ENCODE results near the gene GAREM1. TPM values are rescaled to one million over a fixed set of nuclear protein-coding genes. Genes with fewer than 3 reads are reported as not detected.
"Not testable (repeated sequence)": the region's sequence is repeated elsewhere in the genome, so short reads cannot be mapped to it uniquely, and the experiment has no call there.

The GAREM1 gene
- total RNA-seq, 1 experiment from 2014 or later = 0.41 TPM

DNA sequence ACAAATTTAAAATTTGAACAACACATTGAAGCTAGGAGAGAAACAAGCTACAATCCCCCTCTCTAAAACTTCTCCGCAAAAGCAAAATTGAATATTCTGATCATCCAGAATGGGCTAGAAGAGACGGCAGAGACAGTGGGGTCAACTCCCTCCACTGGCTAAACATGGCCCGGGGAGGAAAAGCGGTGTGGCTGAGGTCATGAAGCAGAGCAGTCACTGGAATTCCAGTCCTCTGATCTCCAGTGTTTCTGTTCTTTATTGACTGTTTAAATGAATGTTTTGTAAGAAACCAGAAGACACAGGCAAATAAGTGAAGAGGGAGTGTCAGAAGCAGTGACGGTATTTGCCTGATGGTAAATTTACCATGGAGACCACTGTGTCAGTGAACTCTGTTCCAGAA lies 116.2 kb downstream of the GAREM1 start:
- in situ Hi-C loops (cut with HindIII; ENCODE audit: low pct_unique_long_range_greater_than_20kb, low sequenced_read_pairs) = no loop called here
- no peak for DNase-seq (ENCODE audit: low read depth)

GRCh38 chr18:32353257-32353656 lies 117.4 kb downstream of the GAREM1 start:
- DNase-seq (ENCODE audit: low read depth) = no peak
- in situ Hi-C loops (cut with HindIII; ENCODE audit: low pct_unique_long_range_greater_than_20kb, low sequenced_read_pairs) = no loop called here

- no peak for DNase-seq (ENCODE audit: low read depth)
- in situ Hi-C loops (cut with HindIII; ENCODE audit: low pct_unique_long_range_greater_than_20kb, low sequenced_read_pairs) = no loop called here
These were observed 119.7 kb downstream of the GAREM1 start for GRCh38 chr18:32351032-32351431.

- DNase-seq (ENCODE audit: low read depth) = peak; percentile 71
- in situ Hi-C loops (cut with HindIII; ENCODE audit: low pct_unique_long_range_greater_than_20kb, low sequenced_read_pairs) = no loop called here
These were observed 120.8 kb downstream of the GAREM1 start for GRCh38 chr18:32349728-32350395.

- in situ Hi-C loops (cut with HindIII; ENCODE audit: low pct_unique_long_range_greater_than_20kb, low sequenced_read_pairs) = no loop called here
- DNase-seq (ENCODE audit: low read depth) = no peak
These were observed 124.0 kb downstream of the GAREM1 start for GRCh38 chr18:32346671-32347070.

DNA sequence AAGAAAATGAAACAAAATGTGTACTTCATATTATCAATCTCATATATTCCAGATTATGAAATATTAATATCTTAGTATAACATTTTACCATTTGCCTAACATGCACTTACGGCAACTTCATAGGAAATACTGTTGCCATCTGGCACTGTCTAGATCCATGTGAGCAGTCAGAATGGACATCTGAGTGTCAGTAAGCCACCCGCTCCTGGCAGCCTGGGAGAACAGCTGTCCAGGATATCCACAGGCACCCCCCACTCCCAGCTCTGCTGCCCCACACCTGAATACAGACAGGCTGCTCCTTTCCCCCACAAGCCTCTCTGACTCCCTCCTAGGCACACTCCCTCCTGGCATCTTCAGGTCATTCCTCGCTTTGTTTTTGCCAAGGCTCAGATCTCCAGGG lies 127.0 kb downstream of the GAREM1 start:
- in situ Hi-C loops (cut with HindIII; ENCODE audit: low pct_unique_long_range_greater_than_20kb, low sequenced_read_pairs) = no loop called here
- DNase-seq (ENCODE audit: low read depth) = no peak

DNA sequence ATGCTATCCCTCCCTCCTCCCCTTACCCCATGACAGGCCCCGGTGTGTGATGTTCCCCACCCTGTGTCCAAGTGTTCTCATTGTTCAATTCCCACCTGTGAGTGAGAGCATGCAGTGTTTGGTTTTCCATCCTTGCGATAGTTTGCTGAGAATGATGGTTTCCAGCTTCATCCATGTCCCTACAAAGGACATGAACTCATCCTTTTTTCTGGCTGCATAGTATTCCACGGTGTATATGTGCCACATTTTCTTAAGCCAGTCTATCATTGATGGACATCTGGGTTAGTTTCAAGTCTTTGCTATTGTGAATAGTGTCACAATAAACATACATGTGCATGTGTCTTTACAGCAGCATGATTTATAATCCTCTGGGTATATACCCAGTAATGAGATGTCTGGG lies 129.6 kb downstream of the GAREM1 start:
- DNase-seq (ENCODE audit: low read depth); in situ Hi-C loops (cut with HindIII; ENCODE audit: low pct_unique_long_range_greater_than_20kb, low sequenced_read_pairs): not testable (repeated sequence)

DNA sequence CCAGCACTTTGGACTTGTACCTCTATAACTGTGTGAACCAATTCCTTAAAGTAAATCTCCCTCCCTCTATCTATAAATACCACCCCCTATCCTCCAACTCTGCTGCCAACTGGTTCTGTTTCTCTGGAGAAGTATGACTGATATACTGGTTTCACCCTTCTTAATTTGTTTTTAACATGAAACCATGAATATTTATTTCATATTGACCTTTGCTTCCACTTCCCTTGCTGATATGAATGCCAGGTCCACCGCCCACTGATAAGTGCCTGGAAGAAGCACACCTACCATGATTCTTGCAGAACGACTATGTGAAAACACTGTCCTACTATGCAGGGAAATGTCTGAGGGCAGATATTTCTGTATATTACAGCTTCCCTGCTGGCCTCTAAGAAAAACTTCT lies 131.6 kb downstream of the GAREM1 start:
- in situ Hi-C loops (cut with HindIII; ENCODE audit: low pct_unique_long_range_greater_than_20kb, low sequenced_read_pairs) = no loop called here
- no peak for DNase-seq (ENCODE audit: low read depth)

GRCh38 chr18:32337821-32338220 lies 132.9 kb downstream of the GAREM1 start:
- in situ Hi-C loops (cut with HindIII; ENCODE audit: low pct_unique_long_range_greater_than_20kb, low sequenced_read_pairs) = no loop called here
- no peak for DNase-seq (ENCODE audit: low read depth)

DNA sequence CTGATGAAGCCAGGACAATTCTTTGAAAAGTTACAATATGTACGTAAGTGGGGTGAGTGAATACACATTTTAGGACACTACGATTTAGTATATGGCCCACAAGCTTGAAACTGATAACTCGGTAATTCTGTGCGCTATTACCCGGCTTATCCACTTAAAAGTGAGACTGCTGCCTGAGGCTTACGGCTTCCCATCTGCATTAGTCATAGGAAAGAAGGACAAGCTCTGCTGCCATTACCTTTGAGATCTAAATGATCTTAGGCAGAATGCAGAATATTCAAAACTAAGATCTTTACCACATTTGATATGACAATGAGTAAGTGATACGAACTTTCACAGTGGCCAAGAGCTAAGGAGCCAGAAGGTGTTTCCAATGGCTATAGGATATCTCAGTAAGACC lies 133.3 kb downstream of the GAREM1 start:
- no peak for DNase-seq (ENCODE audit: low read depth)
- in situ Hi-C loops (cut with HindIII; ENCODE audit: low pct_unique_long_range_greater_than_20kb, low sequenced_read_pairs) = no loop called here

GRCh38 chr18:32335228-32335627 lies 135.5 kb downstream of the GAREM1 start:
- DNase-seq (ENCODE audit: low read depth) = no peak
- in situ Hi-C loops (cut with HindIII; ENCODE audit: low pct_unique_long_range_greater_than_20kb, low sequenced_read_pairs) = no loop called here

DNA sequence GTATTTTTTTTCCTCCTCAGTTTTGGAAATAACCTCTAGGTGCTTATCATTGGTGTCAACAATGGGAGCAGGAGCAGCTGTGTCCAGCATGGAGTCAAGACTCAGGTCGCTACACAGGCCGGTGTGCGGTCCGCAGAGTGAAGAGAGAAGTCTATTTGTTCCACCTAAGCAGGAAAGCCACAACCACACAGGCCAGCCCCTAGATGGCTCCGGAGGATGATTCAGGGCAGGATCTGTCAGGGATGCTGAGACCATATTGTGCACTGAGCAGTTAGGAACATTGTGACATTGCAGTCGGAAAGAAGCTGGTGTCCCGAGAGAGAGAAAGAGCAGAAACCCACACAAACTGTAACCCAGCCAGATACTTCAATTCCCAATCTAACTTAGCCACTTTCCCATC lies 136.9 kb downstream of the GAREM1 start:
- in situ Hi-C loops (cut with HindIII; ENCODE audit: low pct_unique_long_range_greater_than_20kb, low sequenced_read_pairs) = no loop called here
- no peak for DNase-seq (ENCODE audit: low read depth)

DNA sequence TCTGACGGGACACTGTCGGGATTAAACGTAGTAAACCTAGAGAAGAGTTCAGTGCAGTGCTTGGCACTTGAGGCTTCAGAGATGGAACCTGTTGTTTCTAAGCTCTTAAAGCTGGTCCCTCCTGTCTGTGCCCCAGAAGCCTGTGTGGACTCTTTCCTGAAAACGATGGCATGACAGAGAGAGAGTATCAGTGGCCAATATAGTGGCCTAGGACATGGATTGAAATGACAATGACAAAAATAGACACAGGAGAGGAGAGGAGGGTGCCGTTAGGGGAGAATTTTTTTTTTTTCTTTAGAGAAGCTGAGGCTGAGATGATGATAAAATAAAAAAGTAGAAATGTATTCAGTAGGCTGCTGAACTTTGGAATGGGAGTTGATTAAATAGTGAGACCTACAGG lies 138.0 kb downstream of the GAREM1 start:
- no peak for DNase-seq (ENCODE audit: low read depth)
- in situ Hi-C loops (cut with HindIII; ENCODE audit: low pct_unique_long_range_greater_than_20kb, low sequenced_read_pairs) = no loop called here

- in situ Hi-C loops (cut with HindIII; ENCODE audit: low pct_unique_long_range_greater_than_20kb, low sequenced_read_pairs) = no loop called here
- no peak for DNase-seq (ENCODE audit: low read depth)
These were observed 141.7 kb downstream of the GAREM1 start for GRCh38 chr18:32328974-32329373.

DNA sequence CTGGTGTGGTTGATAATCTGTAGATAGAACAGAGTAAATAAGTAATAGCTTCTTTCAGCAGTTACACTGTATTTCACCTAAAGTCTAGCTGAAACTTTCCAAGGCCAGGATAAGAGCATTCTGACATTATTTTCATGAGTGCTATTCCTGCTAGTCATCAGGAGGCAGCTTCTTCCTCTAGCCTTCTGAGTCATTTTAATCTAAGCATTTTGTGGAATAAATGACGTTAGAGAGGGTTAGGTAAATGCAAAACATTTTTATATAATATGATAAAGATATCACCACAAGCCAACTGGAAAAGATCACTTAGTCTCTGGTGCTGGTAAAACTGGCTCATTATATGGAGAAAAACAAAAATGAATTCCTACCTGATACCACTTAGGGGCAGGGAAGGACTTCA lies 142.3 kb downstream of the GAREM1 start:
- no peak for DNase-seq (ENCODE audit: low read depth)
- in situ Hi-C loops (cut with HindIII; ENCODE audit: low pct_unique_long_range_greater_than_20kb, low sequenced_read_pairs) = no loop called here

GRCh38 chr18:32326450-32327308 lies 144.0 kb downstream of the GAREM1 start:
- in situ Hi-C loops (cut with HindIII; ENCODE audit: low pct_unique_long_range_greater_than_20kb, low sequenced_read_pairs) = no loop called here

GRCh38 chr18:32324181-32324580 lies 146.5 kb downstream of the GAREM1 start:
- in situ Hi-C loops (cut with HindIII; ENCODE audit: low pct_unique_long_range_greater_than_20kb, low sequenced_read_pairs) = no loop called here

More at GRCh38 chr18:32326450-32327308, 144.0 kb downstream of the GAREM1 start:
- DNase-seq (ENCODE audit: low read depth) = no peak

DNA sequence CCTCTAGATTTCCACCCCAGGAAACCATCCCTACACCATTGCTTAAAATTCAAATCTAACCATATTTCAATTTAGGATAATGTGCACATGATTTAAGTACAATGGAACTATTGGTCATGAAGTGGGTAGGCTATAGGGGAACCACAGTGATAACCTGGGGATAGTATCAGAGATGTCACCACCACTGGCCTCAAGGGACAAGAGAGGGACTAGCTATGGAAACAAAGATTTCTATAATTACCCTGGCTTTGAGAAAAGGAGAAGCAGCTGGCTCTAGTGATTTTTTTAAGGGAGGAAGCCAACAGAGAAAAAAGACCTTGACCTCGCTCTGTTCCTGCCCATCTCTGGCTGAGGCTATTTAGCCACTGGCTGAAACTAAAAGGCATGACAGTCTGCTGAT lies 148.9 kb downstream of the GAREM1 start:
- in situ Hi-C loops (cut with HindIII; ENCODE audit: low pct_unique_long_range_greater_than_20kb, low sequenced_read_pairs) = no loop called here
- no peak for DNase-seq (ENCODE audit: low read depth)

More at GRCh38 chr18:32324181-32324580, 146.5 kb downstream of the GAREM1 start:
- DNase-seq (ENCODE audit: low read depth) = no peak

GRCh38 chr18:32319084-32319483 lies 151.6 kb downstream of the GAREM1 start:
- in situ Hi-C loops (cut with HindIII; ENCODE audit: low pct_unique_long_range_greater_than_20kb, low sequenced_read_pairs) = no loop called here
- DNase-seq (ENCODE audit: low read depth) = no peak

DNA sequence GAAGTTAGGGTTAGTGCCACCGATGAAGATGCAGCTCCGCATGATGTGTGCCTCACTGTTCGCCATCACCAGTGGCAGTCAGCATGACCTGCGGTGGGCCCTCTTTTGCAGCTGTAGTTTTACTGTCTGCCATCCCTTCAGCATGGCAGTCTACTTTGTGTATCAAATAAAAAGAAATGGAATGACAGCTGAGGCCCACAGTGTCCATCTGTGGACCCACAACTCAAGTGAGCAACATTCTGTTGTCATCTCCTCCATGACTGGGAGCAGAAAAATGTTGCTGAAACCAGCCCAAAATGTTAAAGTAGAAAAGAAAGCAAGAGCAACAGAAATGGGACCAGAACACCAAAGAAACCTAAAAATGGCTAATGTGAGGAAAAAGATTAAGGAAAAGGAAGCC lies 152.1 kb downstream of the GAREM1 start:
- DNase-seq (ENCODE audit: low read depth) = no peak
- in situ Hi-C loops (cut with HindIII; ENCODE audit: low pct_unique_long_range_greater_than_20kb, low sequenced_read_pairs) = no loop called here
